Small intestine (tissue), 7 donors: ENCODE measurements around the gene U2SURP. TPM values are rescaled to one million over a fixed set of nuclear protein-coding genes. Genes with fewer than 3 reads are reported as not detected.
"Not testable (repeated sequence)": the region's sequence is repeated elsewhere in the genome, so short reads cannot be mapped to it uniquely, and the experiment has no call there.

Experiments used
- DNase-seq, 2 donors: peaks; one replicate each; pipeline versions ENCODE4 v3.0.0 to v3.0.0-alpha.2; 2013
- FAIRE-seq: peaks from 2 replicates; lab custom pipeline; 2012; peaks lifted over from hg19 to GRCh38; lab: Jason Lieb, UNC
- H3K27ac ChIP-seq, 3 donors: one replicate each; pipeline ENCODE4 v1.5.1; 2013; ENCODE audit warnings: low read length in 2 of 3, mild to moderate bottlenecking in 2 of 3, control low read depth in 1 of 3, inconsistent platforms in 1 of 3, low read depth in 1 of 3, moderate library complexity in 1 of 3
- H3K27me3 ChIP-seq, 3 donors: one replicate each; pipeline ENCODE4 v1.6.1; 2013; ENCODE audit warnings: low read length in 3 of 3, inconsistent platforms in 1 of 3; ENCODE audit not compliant: control insufficient read depth in 3 of 3, insufficient read depth in 3 of 3
- H3K36me3 ChIP-seq, 3 donors: one replicate each; pipeline ENCODE4 v1.6.1; 2013; ENCODE audit warnings: low read length in 3 of 3, inconsistent platforms in 1 of 3, low read depth in 1 of 3, mild to moderate bottlenecking in 1 of 3, moderate library complexity in 1 of 3; ENCODE audit not compliant: control insufficient read depth in 3 of 3, insufficient read depth in 2 of 3
- H3K4me1 ChIP-seq, 3 donors: one replicate each; pipeline ENCODE4 v1.6.1; 2013; ENCODE audit warnings: low read length in 2 of 3, inconsistent platforms in 1 of 3, low read depth in 1 of 3, mild to moderate bottlenecking in 1 of 3, moderate library complexity in 1 of 3; ENCODE audit not compliant: control insufficient read depth in 3 of 3, insufficient read depth in 2 of 3
- H3K4me3 ChIP-seq, 3 donors: one replicate each; pipeline ENCODE4 v1.5.1; 2013; ENCODE audit warnings: low read length in 3 of 3, control low read depth in 1 of 3, inconsistent platforms in 1 of 3, low read depth in 1 of 3, mild to moderate bottlenecking in 1 of 3, moderate library complexity in 1 of 3
- H3K9me3 ChIP-seq, 2 donors: one replicate each; pipeline ENCODE4 v1.6.1; 2013; ENCODE audit warnings: low read depth in 1 of 2, low read length in 1 of 2; ENCODE audit not compliant: control insufficient read depth in 2 of 2, insufficient read depth in 1 of 2
- WGBS, 3 donors: extraction: QIAGEN DNeasy Blood & Tissue Kit; methylation state at CpG; one replicate each; pipeline ENCODE4 v1.1.7; 2013; 5-methylcytosine and 5-hydroxymethylcytosine counted together
- polyA plus RNA-seq, 4 donors: library from polyadenylated mRNA; stranded (reverse) in 3 of 4; unstranded in 1 of 4; fragments of 200-250 nt in 3 of 4; fragments of 120-200 nt in 1 of 4; gene quantifications; one replicate each; pipeline versions ENCODE4 v1.2.1 to v1.2.3, GENCODE V29; 2013
- donor health status: healthy with polysubstance abuse.
- donor health status: control.
- donor health status: control.
- donor health status: Bipolar disorder and iron deficiency.
- donor health status: healthy.

Gene U2SURP
- polyA plus RNA-seq, 4 donors, result 20.0 to 92.0 (median 29.2) TPM

- DNase-seq, result no peak
- H3K9me3 ChIP-seq, result no peaks in the 10 kb centered on the region
- H3K36me3 ChIP-seq, result no peaks in the 10 kb centered on the region
- H3K27ac ChIP-seq, result no peak overlapping the region
- no peaks in the 10 kb centered on the region for H3K27me3 ChIP-seq
- no peak overlapping the region for H3K4me3 ChIP-seq
- FAIRE-seq, result no peak
- WGBS, 3 donors, result 57 to 70% (median 65%) methylated on average over 3 of the region's 3 CpGs
- no peaks in the 10 kb centered on the region for H3K4me1 ChIP-seq
Measured at GRCh38 chr3:143010024-143010423, 8.7 kb downstream of the U2SURP start.

GRCh38 chr3:143011705-143012104 is 10.3 kb downstream of the U2SURP start:
- no peak for FAIRE-seq
- 79 to 89% (median 84%) methylated on average over 3 of the region's 3 CpGs for WGBS, 3 donors

GRCh38 chr3:143014921-143015320 is 13.6 kb downstream of the U2SURP start:
- Histone ChIP-seq H3K4me1 (no peaks in the 10 kb centered on the region), H3K9me3 (no peaks in the 10 kb centered on the region), H3K27ac (no peak overlapping the region), H3K4me3 (no peak overlapping the region), H3K27me3 (no peaks in the 10 kb centered on the region), H3K36me3 (peaks cover 2 to 6% (median 3%) of the 10 kb centered on the region in 3 donors)
- no peak for FAIRE-seq
- DNase-seq, result no peak

More at GRCh38 chr3:143011705-143012104, 10.3 kb downstream of the U2SURP start:
- Histone ChIP-seq H3K4me1 (no peaks in the 10 kb centered on the region), H3K36me3 (no peaks in the 10 kb centered on the region), H3K27ac (no peak overlapping the region), H3K9me3 (no peaks in the 10 kb centered on the region), H3K27me3 (no peaks in the 10 kb centered on the region), H3K4me3 (no peak overlapping the region)
- DNase-seq, result no peak

- peaks cover 5 to 7% (median 6%) of the 10 kb centered on the region in 3 donors for H3K36me3 ChIP-seq
- no peaks in the 10 kb centered on the region for H3K4me1 ChIP-seq
- WGBS, 3 donors, result 70 to 81% (median 77%) methylated on average over 3 of the region's 3 CpGs
- H3K27ac ChIP-seq, result no peak overlapping the region
- H3K4me3 ChIP-seq, result no peak overlapping the region
- no peaks in the 10 kb centered on the region for H3K9me3 ChIP-seq
- FAIRE-seq (peak; percentile 93), DNase-seq (peak; percentile 9 to 34)
- H3K27me3 ChIP-seq, result no peaks in the 10 kb centered on the region
Measured at GRCh38 chr3:143016321-143016972, 15.1 kb downstream of the U2SURP start.

GRCh38 chr3:143024351-143024960 is 23.1 kb downstream of the U2SURP start:
- Histone ChIP-seq H3K4me1 (no peaks in the 10 kb centered on the region), H3K9me3 (no peaks in the 10 kb centered on the region), H3K27ac (no peak overlapping the region), H3K27me3 (no peaks in the 10 kb centered on the region), H3K36me3 (peaks cover 5 to 14% (median 11%) of the 10 kb centered on the region in 3 donors), H3K4me3 (no peak overlapping the region)
- WGBS, 3 donors, result 97 to 99% (median 99%) methylated on average over 4 of the region's 4 CpGs
- DNase-seq (no peak), FAIRE-seq (no peak)

GRCh38 chr3:143031327-143031726 is 30.0 kb downstream of the U2SURP start:
- H3K4me1 ChIP-seq, result no peaks in the 10 kb centered on the region
- no peak for DNase-seq
- no peak overlapping the region for H3K4me3 ChIP-seq
- no peaks in the 10 kb centered on the region for H3K27me3 ChIP-seq
- H3K9me3 ChIP-seq, result no peaks in the 10 kb centered on the region
- H3K27ac ChIP-seq, result no peak overlapping the region
- peaks cover 5 to 11% (median 6%) of the 10 kb centered on the region in 3 donors for H3K36me3 ChIP-seq
- WGBS, 3 donors, result 87 to 88% (median 87%) methylated on average over 2 of the region's 2 CpGs
- FAIRE-seq, result no peak

GRCh38 chr3:143031796-143032387 is 30.5 kb downstream of the U2SURP start:
- H3K36me3 ChIP-seq, result peaks cover 5 to 11% (median 8%) of the 10 kb centered on the region in 3 donors

GRCh38 chr3:143035466-143036211 is 34.3 kb downstream of the U2SURP start:
- DNase-seq (no peak), FAIRE-seq (peak; percentile 33)
- H3K4me1 ChIP-seq, result peaks cover 0 to 1% (median 0%) of the 10 kb centered on the region in 3 donors
- no peaks in the 10 kb centered on the region for H3K9me3 ChIP-seq
- whole genome bisulfite sequencing, 3 donors, result 65 to 73% (median 68%) methylated on average over 3 of the region's 3 CpGs
- H3K27me3 ChIP-seq, result no peaks in the 10 kb centered on the region
- no peak overlapping the region for H3K27ac ChIP-seq
- peaks cover 0 to 9% (median 4%) of the 10 kb centered on the region in 3 donors for H3K36me3 ChIP-seq
- no peak overlapping the region for H3K4me3 ChIP-seq

More at GRCh38 chr3:143031796-143032387, 30.5 kb downstream of the U2SURP start:
- 82 to 95% (median 92%) methylated on average over 4 of the region's 4 CpGs for WGBS, 3 donors
- H3K9me3 ChIP-seq, H3K4me3 ChIP-seq, H3K27me3 ChIP-seq, H3K27ac ChIP-seq, H3K4me1 ChIP-seq, FAIRE-seq: not testable (repeated sequence)
- DNase-seq, result peak in 1 of 2 donors; percentile 5
